COLO829 (cell line): Measurements from ENCODE around the gene FZD1.

Experiments used
- DNase-seq: peaks from one replicate; pipeline ENCODE4 v3.0.0; 2012; ENCODE audit warnings: low spot score

FZD1 gene

DNA sequence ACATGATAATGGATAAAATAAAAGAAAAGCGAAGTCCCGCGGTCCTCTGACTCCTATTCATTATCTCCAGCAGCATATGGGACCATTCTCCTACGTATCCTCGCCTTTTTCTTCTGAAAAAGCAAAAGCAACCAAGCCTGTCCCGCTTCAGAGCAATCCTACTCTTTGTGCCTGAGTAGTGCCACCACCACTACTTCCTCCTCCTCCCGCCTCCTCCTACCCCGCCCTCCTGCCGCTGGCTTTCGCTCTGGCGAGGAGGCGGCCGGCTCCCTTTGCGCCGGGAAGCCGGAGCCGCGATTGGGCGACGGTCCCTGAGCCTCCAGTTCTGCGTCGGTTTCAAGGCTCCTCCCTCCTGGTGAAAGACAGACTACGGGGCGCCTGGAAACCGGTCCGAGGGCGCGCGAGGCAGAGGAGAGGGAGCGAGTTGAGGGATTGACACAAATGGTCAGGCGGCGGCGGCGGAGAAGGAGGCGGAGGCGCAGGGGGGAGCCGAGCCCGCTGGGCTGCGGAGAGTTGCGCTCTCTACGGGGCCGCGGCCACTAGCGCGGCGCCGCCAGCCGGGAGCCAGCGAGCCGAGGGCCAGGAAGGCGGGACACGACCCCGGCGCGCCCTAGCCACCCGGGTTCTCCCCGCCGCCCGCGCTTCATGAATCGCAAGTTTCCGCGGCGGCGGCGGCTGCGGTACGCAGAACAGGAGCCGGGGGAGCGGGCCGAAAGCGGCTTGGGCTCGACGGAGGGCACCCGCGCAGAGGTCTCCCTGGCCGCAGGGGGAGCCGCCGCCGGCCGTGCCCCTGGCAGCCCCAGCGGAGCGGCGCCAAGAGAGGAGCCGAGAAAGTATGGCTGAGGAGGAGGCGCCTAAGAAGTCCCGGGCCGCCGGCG, at the start of gene FZD1:
Gene FZD1, plus strand, starts transcription at position 388 of the 878 bp plus-strand sequence. Its CDS starts 448 bp downstream, at position 836.
- peak; percentile 90 for DNase-seq

GRCh38 chr7:91226411-91226810, 37.8 kb upstream of the FZD1 start:
- DNase-seq, result no peak

DNA sequence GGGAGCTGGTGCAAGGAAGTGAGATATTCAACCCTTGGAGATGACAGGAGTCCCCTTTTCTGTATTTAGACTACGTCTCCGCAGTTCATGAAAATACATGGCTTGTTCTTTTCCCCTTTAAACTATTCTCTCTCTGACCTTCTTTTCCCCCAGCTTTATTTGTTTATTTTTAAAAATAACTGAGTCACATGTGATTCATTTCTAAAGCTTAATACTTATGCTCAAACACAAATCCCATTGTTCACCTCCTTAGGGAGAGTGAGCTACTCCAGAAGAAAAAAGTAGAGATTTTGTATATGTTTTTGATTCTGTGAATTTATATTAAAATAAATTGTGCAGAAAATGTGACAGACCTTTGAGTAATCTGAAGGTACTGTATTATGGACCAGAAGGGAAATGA, 35.9 kb upstream of the FZD1 start:
- peak; percentile 59 for DNase-seq

- DNase-seq, result peak; percentile 22
Measured at GRCh38 chr7:91228927-91229558, 35.2 kb upstream of the FZD1 start.

DNA sequence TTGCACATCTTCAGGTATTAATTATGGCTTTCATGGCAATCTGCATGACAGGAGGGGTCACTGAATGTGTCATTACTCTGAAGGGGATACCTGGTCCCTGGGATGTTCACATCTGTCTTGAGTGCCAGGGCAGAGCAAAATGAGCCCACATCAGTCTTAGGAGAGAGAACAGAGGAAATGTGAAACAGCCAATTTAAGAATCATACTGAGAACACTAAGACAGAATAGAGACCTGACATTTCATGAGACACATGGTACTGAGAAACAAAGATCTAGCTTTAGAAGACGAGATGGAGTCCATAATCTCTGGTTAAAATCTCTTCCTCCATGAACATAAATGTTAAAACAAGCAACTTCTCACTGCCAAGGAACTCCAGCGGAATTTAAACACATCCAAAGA, 34.1 kb upstream of the FZD1 start:
- no peak for DNase-seq

DNA sequence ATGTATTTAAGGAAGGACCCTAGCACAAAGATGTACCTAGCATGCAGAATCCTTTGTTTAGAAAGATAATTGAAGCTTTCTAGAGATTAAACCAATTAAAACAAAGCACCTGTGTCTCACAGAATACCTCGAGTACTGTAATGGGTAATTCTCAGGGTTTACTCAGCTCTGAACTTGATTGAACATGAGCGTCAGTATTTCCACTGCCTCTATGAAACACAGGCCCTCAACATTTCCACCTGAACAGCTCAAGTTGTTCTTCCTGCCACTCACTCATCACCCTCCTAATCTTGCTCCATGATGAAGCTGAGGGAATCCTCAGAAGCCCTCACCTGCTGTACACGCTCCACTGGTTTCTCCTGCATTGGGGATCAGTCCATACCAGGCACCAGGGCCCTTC, 33.7 kb upstream of the FZD1 start:
- DNase-seq, result no peak

DNA sequence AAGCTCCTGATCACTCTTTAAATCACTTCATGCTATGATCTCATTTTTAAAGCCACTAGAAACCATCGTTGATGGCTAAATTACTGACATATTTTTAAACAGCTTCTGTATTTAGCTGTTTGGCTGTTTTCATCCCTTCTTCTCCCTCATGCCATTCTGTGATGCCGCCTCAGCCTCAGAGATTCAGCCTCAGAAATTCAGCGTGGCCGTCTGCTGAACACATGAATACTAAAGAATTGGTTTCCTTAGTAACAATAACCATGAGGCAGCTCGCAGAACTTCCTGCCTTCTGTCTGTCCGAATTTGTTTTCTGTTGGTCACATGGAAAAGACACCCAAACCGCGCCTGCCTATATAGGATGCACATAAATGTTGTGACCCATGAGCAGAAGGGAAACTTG, 31.0 kb upstream of the FZD1 start:
- no peak for DNase-seq

GRCh38 chr7:91235211-91235832, 28.9 kb upstream of the FZD1 start:
- DNase-seq, result no peak

GRCh38 chr7:91239171-91239604, 25.0 kb upstream of the FZD1 start:
- DNase-seq, result no peak

GRCh38 chr7:91239772-91240171, 24.5 kb upstream of the FZD1 start:
- no peak for DNase-seq

DNA sequence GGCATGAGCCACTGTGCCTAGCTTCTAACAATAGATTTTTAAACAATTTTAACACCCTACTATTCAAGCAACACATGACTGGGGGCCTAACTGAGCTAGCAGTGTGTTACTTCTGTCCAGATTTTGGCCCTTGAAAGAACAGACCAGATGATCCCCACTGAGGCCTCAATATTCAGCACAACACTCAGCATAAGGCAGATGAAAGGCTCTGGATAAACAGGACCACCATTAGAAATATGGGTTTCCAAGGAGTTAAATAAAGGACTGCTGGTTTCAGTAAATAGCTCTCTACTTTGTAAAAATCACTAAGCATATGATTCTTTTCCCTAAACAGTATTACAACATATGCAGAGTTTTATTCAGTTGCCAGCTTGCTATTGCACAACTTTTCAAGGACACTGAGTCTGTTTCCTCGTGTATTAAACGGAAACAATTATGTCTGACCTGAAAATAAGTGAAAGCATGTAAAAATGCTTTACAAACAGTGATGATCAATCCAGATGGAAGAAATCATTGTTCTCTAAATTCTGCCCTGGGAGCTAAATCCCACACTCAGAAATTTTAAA, 23.8 kb upstream of the FZD1 start:
- DNase-seq, result no peak

DNA sequence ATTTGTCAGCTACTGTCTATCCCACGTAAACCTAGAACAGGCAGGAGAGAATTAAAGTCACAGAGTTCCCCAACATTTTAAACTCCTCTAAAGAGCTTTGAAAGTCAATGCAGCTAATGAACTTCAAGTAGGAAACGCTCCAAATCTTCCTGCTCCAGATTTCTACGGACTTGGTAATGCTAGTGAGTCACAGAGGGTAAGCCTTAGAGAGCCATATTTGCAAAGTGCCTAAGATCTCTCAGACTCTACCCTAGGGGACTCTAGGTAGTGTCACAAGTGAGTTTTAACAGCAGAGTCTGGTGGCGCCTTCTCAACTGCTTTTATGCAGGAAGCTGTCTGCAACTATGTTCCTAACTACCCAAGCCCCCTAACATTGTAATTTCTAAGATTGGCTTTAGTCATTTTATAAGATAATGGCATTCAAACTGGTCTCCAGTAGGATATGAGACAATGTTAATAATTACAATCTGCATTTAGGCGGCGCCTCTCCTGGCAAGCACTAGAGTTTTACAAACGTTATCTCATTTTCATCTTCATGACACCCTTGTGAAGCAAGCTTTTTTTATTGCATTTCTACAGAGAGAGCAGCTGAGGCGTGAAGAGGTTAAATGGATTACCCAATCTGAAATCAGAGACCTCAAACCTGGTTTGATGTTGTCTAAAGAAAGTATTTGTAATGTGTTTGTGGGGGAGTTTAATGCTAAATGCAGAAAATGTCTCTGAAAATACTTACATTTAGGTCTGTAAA, 22.0 kb upstream of the FZD1 start:
- DNase-seq, result no peak

DNA sequence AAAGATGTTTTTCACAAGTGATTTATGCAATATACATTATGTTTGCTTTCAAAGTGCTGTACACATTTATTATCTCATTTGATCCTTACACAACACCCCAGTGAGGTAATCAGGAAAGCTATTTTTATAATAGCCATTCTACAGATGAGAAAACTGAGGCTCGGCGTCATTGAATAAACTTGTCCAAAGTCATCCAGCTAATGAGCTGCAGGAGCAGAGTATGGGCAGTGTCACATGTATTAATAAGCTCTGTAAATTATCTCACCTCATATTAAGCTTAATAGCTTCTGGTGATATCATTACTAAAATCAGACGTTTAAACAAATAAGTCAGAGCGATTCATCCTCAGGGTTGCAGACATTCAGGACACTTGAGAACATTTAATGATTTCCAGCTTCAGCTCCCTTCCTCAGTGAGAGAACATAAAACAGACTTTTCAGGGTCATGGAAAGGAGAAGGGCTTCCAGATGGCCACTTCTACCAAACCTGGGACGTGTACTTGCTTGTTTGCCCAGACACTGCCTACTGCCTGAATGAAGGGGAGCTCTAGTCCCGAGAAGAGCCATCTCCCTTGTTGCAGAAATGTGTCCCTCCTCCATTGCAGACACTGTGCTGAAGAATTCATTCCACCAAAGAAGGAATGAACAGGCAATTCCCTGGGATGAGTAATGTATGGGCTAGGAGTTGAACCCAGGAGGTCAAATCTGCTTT, 20.5 kb upstream of the FZD1 start:
- no peak for DNase-seq

GRCh38 chr7:91247500-91247899, 16.7 kb upstream of the FZD1 start:
- no peak for DNase-seq

GRCh38 chr7:91248996-91249395, 15.2 kb upstream of the FZD1 start:
- no peak for DNase-seq

DNA sequence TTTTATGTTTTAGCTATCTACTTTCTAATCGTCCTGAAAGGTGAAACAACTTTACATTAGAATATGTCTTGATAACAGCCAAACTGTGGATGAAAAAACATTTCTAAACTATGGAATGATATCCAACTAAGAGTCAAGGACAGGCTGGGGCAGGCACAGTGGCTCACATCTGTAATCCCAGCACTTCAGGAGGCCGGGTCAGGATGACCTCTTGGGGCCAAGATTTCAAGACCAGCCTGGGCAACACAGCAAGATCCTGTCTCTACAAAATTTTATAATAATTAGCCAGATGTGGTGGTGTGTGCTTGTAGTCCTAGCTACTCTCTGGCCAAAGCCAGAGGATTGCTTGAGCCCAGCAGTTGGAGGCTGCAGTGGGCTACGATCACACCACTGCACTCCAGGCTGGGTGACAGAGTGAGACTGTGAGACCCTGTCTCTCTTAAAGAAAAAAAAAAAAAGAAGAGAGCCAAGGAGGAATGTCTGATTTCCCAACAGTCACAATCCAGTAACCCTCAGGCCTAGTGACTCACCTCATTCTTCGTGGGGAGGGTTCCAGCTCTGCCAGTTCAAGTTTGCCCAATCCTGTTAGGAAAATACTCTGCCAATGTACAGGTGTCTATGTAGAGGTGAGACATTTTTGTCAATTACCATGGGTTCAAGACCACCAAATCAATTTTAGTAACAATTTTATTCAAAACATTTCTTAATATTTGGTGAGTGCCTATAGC, 14.6 kb upstream of the FZD1 start:
- DNase-seq, result no peak

GRCh38 chr7:91250706-91251105, 13.5 kb upstream of the FZD1 start:
- DNase-seq, result no peak

DNA sequence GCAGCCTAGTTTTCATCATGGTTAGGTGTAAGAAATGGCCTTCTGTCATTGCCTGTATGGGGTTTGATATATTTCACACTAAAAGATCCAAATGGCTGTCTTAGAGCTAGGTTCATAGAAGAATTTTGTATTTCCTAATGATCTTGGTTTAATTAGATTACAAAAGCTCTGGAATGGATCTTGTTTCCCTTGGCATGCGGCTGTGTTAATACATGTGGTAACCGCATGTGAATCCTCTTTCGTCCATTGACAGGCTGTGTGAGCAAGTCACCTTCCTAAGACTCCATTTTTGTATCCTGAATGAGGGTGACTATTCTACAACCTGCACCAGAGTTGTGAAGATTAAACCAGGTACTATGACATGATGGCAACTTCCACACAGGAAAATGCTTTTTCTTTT, 12.4 kb upstream of the FZD1 start:
- no peak for DNase-seq

- DNase-seq, result no peak
Measured at GRCh38 chr7:91263384-91264045, 718 bp upstream of the FZD1 start.
